G401 (cell line): ENCODE measurements around the gene KIAA0040. TPM values are rescaled to one million over a fixed set of nuclear protein-coding genes. Genes with fewer than 3 reads are reported as not detected.
A peak's percentile ranks its signal among the peaks of the same experiment; 100 is the strongest.

Experiments
- DNase-seq: peaks from one replicate; pipeline ENCODE4 v3.0.0-alpha.2; 2015; ENCODE audit warnings: low spot score
- in situ Hi-C: cut with HindIII; loops from 2 replicates; pipeline ENCODE4 v1.10.0; 2016; ENCODE audit warnings: low sequenced_read_pairs, mixed read lengths
- total RNA-seq: library from RNA; depleted of rRNA; stranded (reverse); fragments of >200 nt; shearing (Covaris generic); gene quantifications from 2 replicates; pipeline ENCODE4 v1.2.3, GENCODE V29; 2014

The KIAA0040 gene
- total RNA-seq, 1 experiment from 2014 or later, result not detected

DNA sequence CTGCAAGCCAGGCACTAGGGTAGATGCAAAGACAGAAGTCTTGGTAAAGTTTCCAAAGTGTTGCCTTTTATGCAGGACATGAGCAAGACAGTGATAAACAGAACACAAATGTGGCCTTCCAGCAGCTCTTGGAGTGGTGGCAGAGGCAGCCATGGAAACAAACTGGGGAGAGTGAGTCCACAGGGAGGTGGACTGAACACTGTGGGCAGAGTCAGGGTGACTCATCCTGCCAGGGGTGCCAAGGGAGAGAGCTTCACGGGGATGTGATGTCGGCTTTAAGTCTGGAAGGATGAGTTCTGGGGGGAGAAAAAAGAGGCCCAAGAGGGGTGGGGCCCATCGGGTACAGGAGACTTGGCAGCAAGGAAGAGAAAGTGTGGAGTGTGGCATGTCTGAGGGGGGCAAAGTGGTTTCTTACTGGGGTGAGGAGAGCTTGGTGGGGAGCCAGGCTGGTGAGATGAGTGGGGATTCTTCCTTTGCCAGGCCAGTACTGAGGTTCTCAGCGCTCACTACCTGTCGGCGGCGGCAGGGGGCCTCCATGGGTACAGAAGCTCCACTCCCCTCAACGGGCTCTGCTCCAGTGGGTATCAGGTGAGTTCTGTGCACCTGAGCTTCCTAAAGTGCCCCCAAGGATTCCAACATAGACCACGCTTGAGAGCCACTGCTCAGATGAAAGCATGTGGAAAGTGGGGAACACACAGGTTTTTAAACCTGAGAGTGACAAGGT is 41.8 kb downstream of the KIAA0040 start:
- in situ Hi-C loops, result no loop called here
- DNase-seq, result no peak

DNA sequence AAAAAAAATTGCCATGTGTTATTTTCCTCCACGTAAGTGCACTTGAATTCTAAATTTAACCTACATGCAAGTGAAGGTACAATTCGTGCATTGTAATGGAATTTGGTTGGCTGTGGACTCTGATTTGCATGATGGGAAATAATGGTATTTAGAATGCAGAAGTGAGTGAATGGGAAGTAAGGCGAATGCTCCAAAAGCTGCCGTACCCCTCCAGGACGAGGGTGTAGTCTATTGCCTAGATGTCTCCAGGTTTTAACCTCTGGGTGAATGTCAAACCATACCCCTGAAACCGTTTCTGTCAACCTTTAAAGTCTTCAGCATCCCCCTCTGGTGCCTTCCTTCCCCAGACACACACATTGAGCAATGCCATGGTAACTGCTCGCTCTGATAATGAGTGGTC is 44.5 kb downstream of the KIAA0040 start:
- in situ Hi-C loops, result no loop called here

DNA sequence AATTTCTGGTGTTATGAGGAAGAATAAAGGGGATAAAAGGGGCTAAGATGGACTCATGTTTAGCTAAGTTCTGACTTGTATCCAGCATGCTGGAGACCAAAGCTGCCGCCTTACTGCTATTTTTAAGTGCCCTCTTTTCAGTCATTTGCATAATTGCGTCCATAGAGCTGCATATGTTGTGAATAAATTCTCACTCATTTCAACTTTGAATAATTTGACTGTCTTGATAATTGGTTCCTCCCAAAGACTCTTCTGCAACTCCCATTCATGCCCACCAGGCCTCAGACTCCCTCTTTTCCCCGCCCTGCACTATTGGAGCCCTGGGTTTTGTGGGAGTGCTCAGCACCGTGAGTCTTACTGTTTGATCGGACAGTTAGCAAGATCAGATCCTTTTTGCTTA is 45.0 kb downstream of the KIAA0040 start:
- DNase-seq, result no peak
- in situ Hi-C loops, result no loop called here

More for the DNA sequence above, 44.5 kb downstream of the KIAA0040 start:
- DNase-seq, result no peak

DNA sequence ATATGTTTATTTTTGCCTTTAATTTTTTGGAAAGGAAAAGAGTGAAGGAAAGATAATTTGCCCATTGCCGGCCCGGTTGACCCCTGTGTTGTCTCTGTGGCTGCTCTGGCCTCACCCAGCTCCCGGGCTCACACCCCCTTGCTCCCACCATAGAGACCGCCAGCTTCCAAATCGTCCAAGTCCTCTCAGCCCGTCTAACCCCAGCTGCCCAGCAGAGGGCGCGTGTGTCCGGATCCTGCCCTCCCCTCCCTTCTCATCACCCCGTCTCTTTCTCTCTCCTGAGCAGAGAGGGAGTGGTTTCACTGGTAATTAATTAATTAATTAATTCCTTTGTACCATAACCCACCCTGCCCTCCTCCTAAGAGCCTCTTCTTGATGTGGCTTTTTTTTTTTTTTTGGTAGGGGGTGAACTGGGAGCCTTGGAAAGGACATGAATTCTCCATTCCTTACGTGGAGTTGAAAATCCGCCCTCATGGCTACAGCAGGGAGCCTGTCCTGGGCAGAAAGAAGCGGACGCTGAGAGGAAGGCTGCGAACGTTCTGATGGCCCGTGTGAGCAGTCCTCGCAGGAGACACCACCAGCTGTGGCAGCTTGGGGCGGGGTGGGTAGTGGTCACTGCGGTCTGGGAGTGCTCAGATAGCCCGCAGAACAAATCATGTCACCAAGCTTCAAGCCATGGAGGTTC is 45.9 kb downstream of the KIAA0040 start:
- peak; percentile 50 for DNase-seq
- in situ Hi-C loops, result no loop called here

DNA sequence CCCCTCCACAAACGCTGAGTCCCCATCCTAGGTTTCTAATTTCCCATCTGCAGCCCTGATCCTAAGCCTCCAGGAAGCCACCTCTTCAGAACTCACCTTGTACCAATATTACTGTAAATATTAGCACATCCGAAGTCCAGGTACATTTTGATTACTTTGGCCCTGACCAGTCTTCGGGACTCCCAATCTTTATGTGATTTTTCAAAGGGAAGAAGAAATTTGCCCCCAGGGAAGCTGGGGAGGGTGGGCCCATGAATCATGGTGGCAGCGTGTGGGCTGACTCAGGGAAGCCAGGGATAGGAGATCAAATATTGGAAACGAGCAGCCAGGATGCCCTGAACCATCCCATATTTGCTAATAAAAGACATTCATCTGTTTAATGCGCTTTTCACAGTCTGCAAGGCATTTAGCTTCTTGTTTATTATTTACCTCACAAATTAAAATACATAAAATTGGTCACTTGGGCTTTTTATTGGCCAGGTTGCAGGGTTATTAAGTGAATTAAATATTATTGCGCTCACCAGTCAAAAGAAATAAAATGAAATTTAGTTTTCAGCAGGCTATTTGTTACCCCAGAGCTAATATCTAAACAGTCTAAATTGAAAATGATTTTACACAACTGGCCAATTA is 46.6 kb downstream of the KIAA0040 start:
- DNase-seq, result no peak
- in situ Hi-C loops, result no loop called here

DNA sequence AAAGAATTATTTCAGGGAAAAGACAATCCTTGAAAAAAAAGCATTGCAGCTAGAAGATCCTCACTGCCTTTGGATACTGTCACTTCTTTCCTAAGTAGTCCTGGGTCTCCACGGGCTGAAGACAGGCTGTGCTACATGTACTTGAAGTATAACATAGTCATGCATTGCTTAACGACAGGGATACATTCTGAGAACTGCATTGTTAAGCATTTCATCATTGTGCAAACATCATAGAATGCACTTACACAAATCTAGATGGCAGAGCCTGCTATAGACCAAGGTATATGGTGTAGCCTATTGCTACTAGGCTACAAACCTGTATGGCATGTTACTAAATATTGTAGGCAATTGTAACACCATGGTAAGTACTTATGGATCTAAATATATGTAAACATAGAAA is 54.0 kb downstream of the KIAA0040 start:
- DNase-seq, result no peak
- in situ Hi-C loops, result no loop called here

DNA sequence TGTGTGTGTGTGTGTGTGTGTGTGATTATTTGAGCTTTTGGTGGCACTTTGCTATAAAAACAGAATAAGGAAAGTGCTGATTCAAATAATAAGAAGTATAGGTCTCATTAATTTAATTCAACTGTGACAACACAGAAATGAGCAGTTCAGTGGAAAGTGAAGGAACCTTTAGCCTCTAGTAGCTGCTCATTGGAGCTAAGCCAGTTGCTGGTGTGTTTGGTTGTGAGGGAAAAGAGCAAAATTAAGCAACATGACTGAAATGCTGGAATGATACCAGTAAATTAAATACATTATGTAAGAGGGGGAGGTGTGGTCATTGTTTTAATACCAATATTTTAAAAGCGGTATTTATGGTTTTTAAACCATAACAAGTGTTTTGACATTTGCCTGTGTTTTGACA is 55.2 kb downstream of the KIAA0040 start:
- no peak for DNase-seq
- in situ Hi-C loops, result no loop called here

DNA sequence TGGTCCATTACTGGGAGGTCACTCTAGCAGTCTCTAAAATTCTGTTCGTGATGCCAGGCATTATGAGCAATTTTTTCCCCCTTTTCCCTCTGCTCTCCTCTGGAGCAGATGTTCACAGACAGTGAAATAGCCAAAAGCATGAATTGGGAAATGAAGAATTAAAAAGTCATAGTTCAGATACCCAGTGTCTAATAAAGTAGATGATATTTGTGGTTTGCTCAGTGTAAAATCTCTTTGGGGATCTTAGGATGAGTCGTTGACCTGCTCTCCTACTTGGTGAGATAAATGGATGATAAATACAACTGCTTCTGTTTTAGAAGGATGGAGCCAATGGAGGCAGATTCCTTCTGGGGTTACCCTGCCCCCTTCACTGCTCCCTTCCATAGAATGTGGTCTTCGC is 56.3 kb downstream of the KIAA0040 start:
- in situ Hi-C loops, result no loop called here
- DNase-seq, result no peak

DNA sequence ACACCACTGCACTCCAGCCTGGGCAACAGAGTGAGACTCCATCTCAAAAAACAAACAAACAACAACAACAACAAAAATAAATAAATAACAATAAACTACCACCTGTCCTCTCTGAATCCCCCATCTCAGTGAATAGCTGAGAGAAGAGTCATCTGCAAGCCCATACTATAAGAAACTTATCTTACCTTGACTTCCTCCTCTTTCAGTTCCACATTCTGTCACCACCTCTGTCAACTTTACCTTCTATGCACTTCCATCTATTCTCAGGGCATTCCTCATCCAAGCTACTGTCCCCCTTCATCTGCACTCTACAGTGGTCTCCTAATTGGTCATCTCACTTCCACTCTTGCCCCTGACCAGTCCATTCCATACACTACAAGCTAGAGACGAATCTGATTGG is 58.1 kb downstream of the KIAA0040 start:
- DNase-seq, result no peak
- in situ Hi-C loops, result no loop called here

DNA sequence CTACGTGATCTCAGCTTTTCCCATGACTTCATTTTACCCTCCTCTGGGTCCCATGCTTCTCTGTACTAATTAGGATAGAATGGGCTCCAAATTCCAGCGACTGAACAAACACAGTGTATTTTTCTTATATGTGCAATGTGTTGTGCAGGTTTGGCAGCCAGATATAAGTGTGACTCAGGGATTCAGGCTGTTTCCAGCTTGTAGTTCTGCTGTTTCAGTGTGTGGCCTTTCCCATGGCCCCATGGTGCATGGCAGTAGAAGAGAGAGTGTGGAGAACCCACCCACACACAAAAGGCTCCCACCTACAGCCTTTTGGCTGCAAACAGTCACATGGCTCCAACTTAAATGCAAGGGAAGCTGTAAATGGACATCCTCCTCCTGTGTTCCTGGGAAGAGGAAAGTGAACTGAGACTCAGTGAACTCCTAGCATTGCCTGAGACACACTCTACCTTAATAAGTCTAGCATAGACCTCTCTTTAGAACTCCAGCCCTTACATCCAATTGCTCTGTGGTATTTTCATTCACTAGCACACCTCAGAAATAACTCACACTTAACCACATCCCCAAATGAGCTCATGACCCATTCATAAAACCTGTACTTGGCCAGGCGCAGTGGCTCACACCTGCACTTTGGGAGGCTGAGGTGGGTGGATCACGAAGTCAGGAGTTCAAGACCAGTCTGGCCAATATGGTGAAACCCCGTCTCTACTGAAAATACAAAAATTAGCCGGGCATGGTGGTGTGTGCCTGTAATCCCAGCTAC is 58.7 kb downstream of the KIAA0040 start:
- in situ Hi-C loops, result no loop called here
- DNase-seq, result no peak

DNA sequence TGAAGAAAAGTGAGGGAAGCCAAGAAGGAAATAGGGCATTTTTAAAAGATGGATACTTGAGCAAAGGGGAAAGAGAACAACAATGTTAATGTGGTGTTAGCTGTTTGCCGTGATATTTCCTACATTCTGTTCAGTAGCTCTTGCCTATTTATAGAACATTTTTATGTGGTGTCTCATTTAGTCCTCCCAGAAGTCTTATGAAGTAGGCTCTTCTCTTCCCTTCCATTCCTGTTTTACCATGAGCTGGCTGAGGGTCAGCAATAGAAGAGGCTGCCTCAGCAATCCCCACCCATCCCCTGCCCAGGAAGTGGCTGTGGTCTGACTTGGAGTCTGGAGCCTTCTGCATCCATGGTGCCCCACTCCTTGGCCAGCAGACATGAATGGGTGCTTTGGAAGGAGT is 60.1 kb downstream of the KIAA0040 start:
- DNase-seq, result no peak
- in situ Hi-C loops, result no loop called here

DNA sequence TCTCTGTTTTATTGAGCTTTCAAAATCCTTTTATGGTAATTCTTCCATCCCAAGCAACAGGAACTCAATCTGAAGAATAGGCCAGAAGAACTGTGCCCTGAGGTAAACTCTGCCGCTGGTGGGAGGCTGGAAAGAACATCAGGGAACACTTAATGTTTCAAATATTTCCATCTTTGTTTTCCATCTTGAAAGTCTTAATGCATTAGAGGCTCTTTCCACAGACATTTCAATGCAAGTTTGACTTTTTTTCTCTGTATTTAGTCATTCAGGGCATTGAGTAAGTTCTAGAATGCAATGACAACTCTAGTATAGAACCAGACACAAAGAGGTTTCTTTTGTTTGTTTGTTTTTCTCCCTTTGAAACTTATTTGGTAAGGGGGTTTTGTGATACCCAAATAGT is 61.5 kb downstream of the KIAA0040 start:
- no peak for DNase-seq
- in situ Hi-C loops, result no loop called here

DNA sequence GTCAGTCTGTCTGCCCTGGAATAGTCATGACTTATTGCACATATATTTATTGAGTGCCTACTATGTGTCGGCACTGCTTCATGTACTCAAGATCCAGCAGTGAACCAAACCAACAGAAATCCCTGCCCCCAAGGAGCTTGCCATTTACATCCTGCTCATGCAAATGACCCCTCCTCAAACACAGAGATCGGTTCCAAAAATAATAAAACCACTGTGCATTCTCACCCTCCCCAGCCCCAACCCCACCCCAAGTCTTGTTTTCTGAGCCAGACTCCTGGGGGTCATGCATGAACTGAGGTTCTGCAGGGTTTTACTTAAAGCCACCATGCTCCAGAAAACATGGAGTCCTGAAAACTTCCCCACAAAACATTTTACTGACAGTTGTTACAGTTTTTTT is 61.9 kb downstream of the KIAA0040 start:
- in situ Hi-C loops, result no loop called here
- DNase-seq, result no peak

DNA sequence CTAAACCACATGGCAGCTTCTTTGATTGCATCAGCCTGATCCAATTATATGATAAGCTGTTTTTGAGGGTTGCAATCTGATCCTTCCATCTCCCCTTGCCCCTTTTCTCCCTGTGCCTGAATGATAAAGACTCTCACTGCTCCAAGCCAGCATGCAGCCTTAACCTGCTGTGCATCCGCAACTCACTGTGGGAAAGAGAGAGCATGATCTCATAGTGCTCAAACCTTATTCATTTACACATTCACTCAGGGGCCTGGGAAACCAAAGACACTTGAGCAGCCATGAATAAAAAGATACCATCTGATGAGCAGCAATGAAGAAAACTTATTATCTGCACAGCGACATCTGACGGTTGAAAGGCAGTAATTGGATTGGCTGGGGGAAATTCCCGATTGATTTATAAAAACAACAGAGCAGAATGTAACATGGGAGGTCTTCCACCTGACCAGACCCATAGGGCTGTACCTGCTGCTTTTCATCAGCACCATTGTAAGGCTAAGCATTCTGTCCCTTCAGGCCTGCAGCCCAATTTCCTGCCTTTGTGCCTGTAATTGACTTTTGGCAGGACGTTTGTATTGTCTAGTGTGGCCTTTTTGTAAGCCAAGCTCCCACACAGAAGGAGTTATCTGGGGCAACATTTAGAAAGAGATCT is 62.5 kb downstream of the KIAA0040 start:
- DNase-seq, result peak; percentile 13
- in situ Hi-C loops, result no loop called here

DNA sequence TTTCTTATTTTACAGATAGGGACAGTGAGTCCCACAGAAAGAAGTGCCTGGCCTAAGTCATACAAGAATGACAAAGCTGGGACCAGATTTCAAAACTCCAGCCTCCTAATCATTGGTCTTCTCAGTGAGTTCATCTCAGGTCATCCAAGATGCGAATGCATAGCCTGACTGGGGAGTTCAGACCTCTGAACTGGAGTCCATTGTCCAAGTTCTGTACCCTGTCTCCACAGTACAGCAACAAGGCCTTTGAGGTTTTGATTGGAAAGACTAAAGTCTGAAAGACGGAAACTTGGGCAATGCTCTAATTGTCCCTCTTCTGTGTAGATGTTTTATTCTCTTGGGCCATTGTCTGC is 63.0 kb downstream of the KIAA0040 start:
- DNase-seq, result no peak
- in situ Hi-C loops, result no loop called here

DNA sequence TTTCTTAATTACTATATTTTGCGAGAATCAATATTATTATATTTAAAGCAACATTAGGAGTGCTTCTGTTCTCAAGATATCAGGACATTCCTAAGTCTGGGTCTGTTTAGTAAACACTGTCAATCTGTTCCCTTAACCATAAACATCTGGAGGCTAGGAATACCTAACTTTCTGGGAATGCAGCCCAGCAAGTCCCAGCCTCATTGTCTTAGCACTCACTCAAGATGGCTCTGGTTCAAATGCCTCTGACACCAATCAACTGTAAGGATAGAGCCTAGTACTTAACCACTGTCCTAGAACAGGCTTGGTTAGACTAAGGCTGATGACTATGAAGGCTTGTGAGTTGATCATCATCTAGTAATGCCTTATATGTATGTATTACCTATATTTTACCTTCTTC is 63.4 kb downstream of the KIAA0040 start:
- DNase-seq, result no peak
- in situ Hi-C loops, result no loop called here

DNA sequence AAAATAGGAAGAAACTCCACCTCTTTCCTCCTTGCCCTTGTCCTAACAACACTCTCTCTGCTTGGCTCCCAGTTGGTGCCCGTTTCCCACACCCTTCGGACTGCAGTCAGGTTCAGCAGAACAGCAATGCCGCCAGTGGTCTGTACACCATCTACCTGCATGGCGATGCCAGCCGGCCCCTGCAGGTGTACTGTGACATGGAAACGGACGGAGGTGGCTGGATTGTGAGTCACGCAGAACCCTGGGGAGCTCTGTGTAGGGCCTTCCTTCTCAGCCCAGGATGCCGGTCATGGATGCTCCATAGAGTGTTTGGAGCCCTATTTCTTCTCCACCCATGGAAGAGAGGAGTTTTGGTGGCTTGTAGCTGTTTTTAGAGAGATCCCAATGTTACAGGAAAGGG is 64.1 kb downstream of the KIAA0040 start:
- in situ Hi-C loops, result no loop called here
- no peak for DNase-seq

DNA sequence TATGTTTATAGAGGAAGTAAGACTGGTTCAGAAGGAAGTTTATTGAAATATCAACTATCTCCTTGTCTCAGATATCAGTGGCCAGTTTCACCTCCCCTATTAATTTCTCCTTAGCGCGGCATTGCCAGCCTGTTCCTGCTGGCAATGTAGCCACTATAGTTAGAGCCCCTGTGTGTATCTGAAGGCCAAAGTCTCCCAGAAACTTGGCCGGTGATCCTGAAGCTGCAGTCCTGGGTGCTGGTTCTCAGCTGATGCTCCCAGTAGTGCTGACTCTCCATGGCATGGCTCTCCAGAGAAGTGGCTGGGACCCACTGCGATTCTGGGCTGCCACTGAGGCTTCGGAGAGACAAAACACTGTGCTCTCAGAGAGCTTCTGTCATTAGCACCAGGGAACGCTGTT is 65.0 kb downstream of the KIAA0040 start:
- DNase-seq, result no peak
- in situ Hi-C loops, result no loop called here

DNA sequence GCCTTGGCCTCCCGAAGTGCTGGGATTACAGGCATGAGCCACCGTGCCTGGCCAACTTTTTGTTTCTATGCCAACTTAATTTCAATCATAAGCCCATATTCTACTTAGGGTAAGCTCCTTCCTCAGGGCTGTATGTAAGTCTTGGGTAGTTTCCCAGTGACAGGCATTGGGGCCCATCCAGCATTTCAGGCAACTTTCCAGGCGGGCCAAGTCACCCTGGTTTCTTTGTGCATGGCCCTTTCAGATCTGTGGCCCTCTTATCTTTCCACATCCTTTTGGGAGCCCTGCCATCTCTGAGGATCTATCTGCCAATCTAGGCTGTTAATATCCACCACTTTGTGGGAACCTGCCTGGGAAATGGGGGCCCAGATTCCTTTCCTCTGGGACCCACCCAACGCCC is 66.2 kb downstream of the KIAA0040 start:
- in situ Hi-C loops, result no loop called here
- DNase-seq, result no peak

DNA sequence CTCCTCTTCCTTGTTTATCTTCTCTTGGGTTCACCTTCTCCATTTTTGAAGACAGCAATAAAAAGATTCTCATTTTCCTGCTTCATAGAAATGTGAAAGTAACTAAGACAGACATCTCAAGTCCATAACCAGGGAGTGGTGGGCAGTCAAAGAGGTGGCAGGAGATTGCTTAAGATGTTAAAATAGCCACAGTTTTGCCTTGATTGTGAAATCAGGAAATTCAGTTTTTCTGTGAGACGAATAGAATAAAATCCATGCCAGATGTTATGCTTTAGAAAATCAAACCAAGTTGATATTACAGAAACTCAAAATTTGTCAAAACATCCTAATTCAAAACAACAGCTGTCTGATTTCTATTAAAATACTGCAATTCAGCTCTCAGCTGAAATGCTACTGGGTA is 67.7 kb downstream of the KIAA0040 start:
- no peak for DNase-seq
- in situ Hi-C loops, result no loop called here
